Measurements from ENCODE around the gene COPS8. TPM values are rescaled to one million over a fixed set of nuclear protein-coding genes. Genes with fewer than 3 reads are reported as not detected.

COPS8 gene
- 151 and 175 TPM in 2 replicates for total RNA-seq (2014; rRNA removed; shearing (Covaris generic))

- peak; percentile 93 for DNase-seq (ENCODE audit: low spot score)
- in situ Hi-C loops (cut with HindIII; ENCODE audit: low sequenced_read_pairs): no loop called here
These were observed at the start of gene COPS8 for GRCh38 chr2:237085248-237086221. COPS8 (plus strand) TSS chr2:237085889; CDS start chr2:237085965, 76 bp downstream.

DNA sequence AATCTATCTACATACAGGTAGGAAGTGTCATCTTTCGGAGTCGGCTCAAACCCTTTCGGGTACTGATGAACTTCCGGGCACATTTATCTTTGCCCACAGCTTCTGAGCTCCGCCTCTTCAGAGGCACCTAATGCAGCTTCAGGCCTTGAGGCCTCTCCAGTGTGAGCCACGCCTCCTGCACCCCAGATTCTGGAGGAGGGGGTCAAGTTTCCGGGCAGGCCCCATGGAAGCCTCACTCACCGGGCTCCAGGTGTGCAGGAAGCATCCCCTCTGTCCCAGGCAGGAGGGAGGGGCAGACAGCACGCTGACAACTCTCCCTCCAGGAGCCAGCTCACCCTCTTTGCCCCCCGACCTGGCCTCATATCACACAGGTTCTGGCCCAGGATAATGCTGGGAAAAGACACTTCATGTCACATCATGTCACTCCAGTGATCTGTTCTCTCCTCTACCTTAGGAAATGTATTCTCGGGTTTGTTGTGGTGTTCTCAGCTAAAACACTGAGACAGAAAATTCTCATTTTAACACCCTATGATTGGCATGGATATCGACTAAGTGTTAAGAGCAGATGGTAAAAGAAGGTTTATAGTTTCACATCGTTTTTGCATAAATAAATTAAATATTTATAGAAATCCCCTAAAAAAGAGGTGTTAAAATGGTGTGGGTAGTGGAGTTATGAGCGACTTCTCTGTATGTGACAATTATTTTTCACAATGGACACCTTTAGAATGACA is 46.2 kb upstream of the COPS8 start:
- in situ Hi-C loops (cut with HindIII; ENCODE audit: low sequenced_read_pairs): no loop called here
- DNase-seq (ENCODE audit: low spot score): no peak

- in situ Hi-C loops (cut with HindIII; ENCODE audit: low sequenced_read_pairs): no loop called here
- no peak for DNase-seq (ENCODE audit: low spot score)
These were observed 44.5 kb upstream of the COPS8 start for GRCh38 chr2:237041231-237041630.

DNA sequence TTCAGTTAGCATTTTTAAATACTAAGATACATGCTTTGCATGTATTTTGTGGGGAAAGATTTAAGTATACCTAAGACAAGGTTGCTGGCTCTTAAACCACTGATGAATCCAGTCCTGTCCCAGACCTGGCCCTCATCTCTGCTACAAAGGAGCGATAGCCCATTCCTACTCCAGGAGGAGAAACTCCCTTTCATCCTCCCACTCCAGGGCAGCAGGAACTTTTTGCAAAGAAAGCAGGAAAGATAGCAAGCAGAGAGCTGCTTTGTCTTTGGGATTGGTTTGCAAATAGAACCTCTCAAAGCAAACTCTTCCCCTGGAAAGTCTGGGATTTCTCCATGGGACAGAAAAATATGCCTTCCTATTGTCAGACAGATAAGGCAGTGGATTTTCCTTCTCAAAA is 43.6 kb upstream of the COPS8 start:
- DNase-seq (ENCODE audit: low spot score): no peak
- in situ Hi-C loops (cut with HindIII; ENCODE audit: low sequenced_read_pairs): no loop called here

GRCh38 chr2:237043866-237044265 is 41.8 kb upstream of the COPS8 start:
- in situ Hi-C loops (cut with HindIII; ENCODE audit: low sequenced_read_pairs): no loop called here
- DNase-seq (ENCODE audit: low spot score): peak; percentile 20

- no peak for DNase-seq (ENCODE audit: low spot score)
- in situ Hi-C loops (cut with HindIII; ENCODE audit: low sequenced_read_pairs): no loop called here
These were observed 41.4 kb upstream of the COPS8 start for GRCh38 chr2:237044281-237044680.

- DNase-seq (ENCODE audit: low spot score): no peak
- in situ Hi-C loops (cut with HindIII; ENCODE audit: low sequenced_read_pairs): no loop called here
These were observed 40.2 kb upstream of the COPS8 start for GRCh38 chr2:237045449-237045848.

- DNase-seq (ENCODE audit: low spot score): no peak
- in situ Hi-C loops (cut with HindIII; ENCODE audit: low sequenced_read_pairs): no loop called here
These were observed 37.1 kb upstream of the COPS8 start for GRCh38 chr2:237048595-237048994.

GRCh38 chr2:237051861-237052260 is 33.8 kb upstream of the COPS8 start:
- in situ Hi-C loops (cut with HindIII; ENCODE audit: low sequenced_read_pairs): no loop called here
- no peak for DNase-seq (ENCODE audit: low spot score)

GRCh38 chr2:237053066-237053465 is 32.6 kb upstream of the COPS8 start:
- in situ Hi-C loops (cut with HindIII; ENCODE audit: low sequenced_read_pairs): no loop called here
- no peak for DNase-seq (ENCODE audit: low spot score)

GRCh38 chr2:237055386-237056100 is 30.1 kb upstream of the COPS8 start:
- DNase-seq (ENCODE audit: low spot score): no peak
- in situ Hi-C loops (cut with HindIII; ENCODE audit: low sequenced_read_pairs): no loop called here

DNA sequence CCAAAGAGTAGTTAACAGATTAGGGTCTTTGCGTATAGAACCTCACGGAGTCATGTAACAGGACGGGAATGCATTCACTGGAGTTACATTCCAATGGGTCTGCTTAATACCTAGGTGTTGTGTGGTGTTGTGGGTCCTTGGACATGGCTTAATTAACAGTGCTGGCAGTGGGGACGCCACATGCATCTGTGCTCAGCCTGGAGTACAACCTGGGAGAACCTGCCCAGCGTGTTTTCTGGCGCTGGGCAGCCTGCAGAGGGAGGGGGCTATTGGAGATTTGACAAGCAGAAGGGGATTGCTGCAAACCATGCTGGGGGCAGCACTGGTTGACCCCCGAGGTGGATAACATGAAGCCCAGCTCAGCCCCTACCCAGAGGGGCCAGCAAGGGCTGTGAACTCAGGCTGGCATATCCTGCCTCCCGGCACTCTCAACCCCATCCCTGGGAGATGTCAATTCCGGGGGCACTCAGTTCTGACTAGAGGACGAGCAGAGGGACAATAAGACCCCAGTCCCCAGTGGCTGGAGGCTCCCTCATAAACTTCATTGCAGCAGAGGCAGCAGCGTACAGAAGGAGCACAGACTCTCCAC is 29.3 kb upstream of the COPS8 start:
- DNase-seq (ENCODE audit: low spot score): no peak

GRCh38 chr2:237057107-237057506 is 28.6 kb upstream of the COPS8 start:
- in situ Hi-C loops (cut with HindIII; ENCODE audit: low sequenced_read_pairs): no loop called here
- no peak for DNase-seq (ENCODE audit: low spot score)

More for the DNA sequence above, 29.3 kb upstream of the COPS8 start:
- in situ Hi-C loops (cut with HindIII; ENCODE audit: low sequenced_read_pairs): no loop called here

DNA sequence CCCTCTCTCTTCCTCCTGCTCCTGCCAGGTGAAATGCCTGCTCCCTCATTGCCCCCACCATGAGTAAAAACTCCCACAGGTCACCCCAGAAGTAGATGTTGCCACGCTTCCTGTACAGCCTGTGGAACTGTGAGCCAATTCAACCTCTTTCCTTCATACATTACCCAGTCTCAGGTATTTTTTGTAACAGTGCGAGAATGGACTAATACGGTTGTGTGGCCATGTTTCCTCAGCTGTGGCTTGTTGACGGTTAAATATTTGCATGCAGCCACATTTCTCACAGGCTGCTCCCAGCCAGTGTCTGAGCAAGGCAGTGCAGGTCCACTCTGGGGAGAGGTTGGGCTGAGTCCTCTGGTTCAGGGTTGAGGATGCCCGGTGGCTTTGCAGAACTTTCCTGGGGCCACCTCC is 27.8 kb upstream of the COPS8 start:
- in situ Hi-C loops (cut with HindIII; ENCODE audit: low sequenced_read_pairs): no loop called here
- DNase-seq (ENCODE audit: low spot score): no peak

- in situ Hi-C loops (cut with HindIII; ENCODE audit: low sequenced_read_pairs): no loop called here
- no peak for DNase-seq (ENCODE audit: low spot score)
These were observed 27.3 kb upstream of the COPS8 start for GRCh38 chr2:237058423-237058822.

DNA sequence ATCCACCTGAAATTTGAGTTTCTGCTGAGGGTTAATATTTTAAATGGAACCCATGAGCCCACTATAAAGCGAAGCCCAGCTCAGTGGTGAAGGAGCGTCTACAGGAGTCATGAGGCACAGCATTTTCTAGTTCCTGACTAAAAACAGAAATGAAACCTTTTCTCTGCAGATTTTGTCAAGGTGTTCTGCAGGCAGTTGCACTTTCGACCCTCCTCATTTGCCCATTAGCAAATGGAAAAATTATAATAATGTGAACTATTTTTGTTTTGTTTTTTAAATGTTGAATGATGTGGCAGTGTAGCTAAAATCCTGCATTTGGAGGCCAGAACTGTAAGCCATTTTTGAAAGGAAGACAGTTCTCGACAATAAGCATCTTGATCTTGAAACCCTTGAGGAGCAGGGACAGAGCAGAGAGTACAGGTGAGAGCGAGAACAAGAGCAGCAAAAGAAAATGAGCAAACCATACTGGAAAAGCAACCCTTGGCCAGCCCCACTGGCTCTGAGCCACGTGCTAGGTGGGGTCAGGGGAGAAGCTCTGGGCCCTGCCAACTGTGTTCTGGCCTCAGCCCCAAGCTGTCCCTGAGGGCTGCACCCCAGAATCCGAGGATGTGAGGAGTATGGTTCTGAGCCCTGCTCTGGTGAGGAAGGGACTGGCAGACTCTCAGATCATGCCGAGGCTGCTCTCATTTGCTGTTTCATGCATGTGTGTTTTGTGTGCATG is 26.4 kb upstream of the COPS8 start:
- in situ Hi-C loops (cut with HindIII; ENCODE audit: low sequenced_read_pairs): no loop called here
- DNase-seq (ENCODE audit: low spot score): no peak

GRCh38 chr2:237060534-237061312 is 25.0 kb upstream of the COPS8 start:
- in situ Hi-C loops (cut with HindIII; ENCODE audit: low sequenced_read_pairs): no loop called here
- DNase-seq (ENCODE audit: low spot score): peak; percentile 76

DNA sequence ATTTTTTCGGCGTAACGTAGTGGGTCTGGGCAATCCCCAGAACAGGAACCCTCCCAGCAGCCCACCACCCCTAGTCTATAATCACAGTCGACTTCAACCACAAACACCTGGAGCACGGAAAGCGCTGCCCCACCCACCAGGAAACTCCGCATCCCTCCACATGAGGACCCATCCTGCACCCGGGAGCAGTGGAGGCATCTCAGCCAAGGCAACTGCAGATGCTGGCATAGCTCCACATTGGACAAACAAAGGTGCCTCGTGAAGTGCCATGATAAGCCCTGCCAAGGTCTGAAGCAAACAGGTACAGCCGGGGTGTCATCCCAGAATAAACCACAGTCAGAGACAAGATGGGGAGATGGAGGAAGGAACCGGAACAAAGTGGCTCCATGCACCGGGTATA is 24.3 kb upstream of the COPS8 start:
- in situ Hi-C loops (cut with HindIII; ENCODE audit: low sequenced_read_pairs): no loop called here
- DNase-seq (ENCODE audit: low spot score): no peak
